A549 (cell line): Measurements from ENCODE around the gene RARB. TPM values are rescaled to one million over a fixed set of nuclear protein-coding genes. Genes with fewer than 3 reads are reported as not detected.

ENCODE experiments used
- ATAC-seq, 2 experiments: fragments of 200-7000 bp in 1 of 2; fragments of >200 bp in 1 of 2; cut with Nextera tagmentation in 1 of 2; cut with Tn5 transposase in 1 of 2; 3 replicates each; pipeline versions ENCODE4 v1.8.0 to v1.9.1; 2018 to 2020; ENCODE audit warnings: mild to moderate bottlenecking in 1 of 2, moderate library complexity in 1 of 2
- CTCF ChIA-PET: fragments of 300-600 bp; sonication (Branson Sonifier 250); formaldehyde crosslinking; extraction: SDS; loops from one replicate; lab custom pipeline; 2021; ENCODE audit warnings: antibody characterized with exemption, inconsistent platforms; lab: Yijun Ruan, JAX
- POLR2A ChIA-PET: fragments of 350-600 bp; formaldehyde crosslinking; extraction: SDS; loops from one replicate; lab custom pipeline; 2021; ENCODE audit warnings: antibody characterized with exemption, inconsistent platforms; lab: Yijun Ruan, JAX
- DNase-seq, 2 experiments: peaks; one replicate each; pipeline versions ENCODE4 v3.0.0 to v3.0.0-alpha.2; 2011 to 2016; ENCODE audit warnings: low read depth in 1 of 2, low spot score in 1 of 2
- FAIRE-seq: peaks from 2 replicates; lab custom pipeline; 2011; peaks lifted over from hg19 to GRCh38; lab: Jason Lieb, UNC
- H3K27ac ChIP-seq, 2 experiments: fragments of >200 bp; sonication (Bioruptor Twin); formaldehyde crosslinking; 3 replicates each; pipeline ENCODE4 v1.5.1; 2016 to 2017
- H3K4me1 ChIP-seq: fragments of >200 bp; sonication (Bioruptor Twin); formaldehyde crosslinking; 3 replicates; pipeline ENCODE4 v1.6.1; 2016
- H3K4me2 ChIP-seq: fragments of >200 bp; sonication (Bioruptor Twin); formaldehyde crosslinking; 3 replicates; pipeline ENCODE4 v1.6.1; 2016
- H3K4me3 ChIP-seq: fragments of >200 bp; sonication (Bioruptor Twin); formaldehyde crosslinking; 3 replicates; pipeline ENCODE4 v1.5.1; 2016
- H3K9me3 ChIP-seq: fragments of >200 bp; sonication (Bioruptor Twin); formaldehyde crosslinking; 3 replicates; pipeline ENCODE4 v1.6.1; 2016
- BHLHE40 ChIP-seq: IDR thresholded peaks from 2 replicates; pipeline ENCODE4 v1.6.1; 2012; ENCODE audit warnings: low read depth, low read length, inconsistent platforms
- CBX2 ChIP-seq: fragments of 200-600 bp; sonication (generic); IDR thresholded peaks from 2 replicates; pipeline ENCODE4 v1.6.1; 2016; ENCODE audit warnings: low read depth, mild to moderate bottlenecking, borderline replicate concordance
- CTCF ChIP-seq: fragments of >200 bp; sonication (Bioruptor Twin); formaldehyde crosslinking; IDR thresholded peaks from 3 replicates; pipeline ENCODE4 v1.5.1; 2016
- EHF ChIP-seq: fragments of 250-450 bp; sonication (Bioruptor Pico); IDR thresholded peaks from 2 replicates; pipeline ENCODE4 v1.5.0; 2020; ENCODE audit warnings: mild to moderate bottlenecking
- EHMT2 ChIP-seq: fragments of 200-600 bp; sonication (generic); IDR thresholded peaks from 2 replicates; pipeline ENCODE4 v1.6.1; 2016; ENCODE audit warnings: antibody characterized with exemption, low read depth, mild to moderate bottlenecking, moderate library complexity
- ESRRA ChIP-seq: fragments of 150-350 bp; IDR thresholded peaks from 2 replicates; pipeline ENCODE4 v1.6.1; 2014; ENCODE audit warnings: mild to moderate bottlenecking, low read length, borderline replicate concordance
- FOSB ChIP-seq: fragments of 250-450 bp; sonication (Bioruptor Pico); IDR thresholded peaks from 2 replicates; pipeline ENCODE4 v1.5.0; 2020; ENCODE audit warnings: mild to moderate bottlenecking, moderate library complexity
- GATA3 ChIP-seq: IDR thresholded peaks from 2 replicates; pipeline ENCODE4 v1.6.1; 2012; ENCODE audit warnings: borderline replicate concordance
- HDAC2 ChIP-seq: fragments of 200-600 bp; sonication (generic); IDR thresholded peaks from 2 replicates; pipeline ENCODE4 v1.6.1; 2016
- MAFK ChIP-seq: fragments of 450-650 bp; IDR thresholded peaks from 2 replicates; pipeline ENCODE4 v1.6.1; 2014; ENCODE audit not compliant: partially characterized antibody
- NFE2L2 ChIP-seq: fragments of 150-350 bp; conservative IDR thresholded peaks from 2 replicates; pipeline ENCODE4 v1.6.1; 2014; ENCODE audit warnings: low read length
- NPAS2 ChIP-seq: fragments of 250-450 bp; sonication (Bioruptor Pico); IDR thresholded peaks from 2 replicates; pipeline ENCODE4 v1.8.0; 2022; ENCODE audit warnings: mild to moderate bottlenecking, moderate library complexity, borderline replicate concordance
- PHF8 ChIP-seq: fragments of 200-600 bp; sonication (generic); IDR thresholded peaks from 2 replicates; pipeline ENCODE4 v1.6.1; 2016; ENCODE audit warnings: low read depth, mild to moderate bottlenecking, antibody characterized with exemption, moderate library complexity, borderline replicate concordance
- POLR2AphosphoS2 ChIP-seq: conservative IDR thresholded peaks from 2 replicates; pipeline ENCODE4 v1.6.1; 2012; ENCODE audit warnings: low read length, improper control_type of control experiment, inconsistent platforms
- RAD21 ChIP-seq, 2 experiments: fragments of >200 bp in 1 of 2; sonication (Bioruptor Twin) in 1 of 2; formaldehyde crosslinking in 1 of 2; IDR thresholded peaks in 1 of 2; conservative IDR thresholded peaks in 1 of 2; 2 replicates in 1 of 2; 3 replicates in 1 of 2; pipeline ENCODE4 v1.6.1; 2012 to 2018; ENCODE audit warnings: inconsistent platforms in 1 of 2
- RARB ChIP-seq: fragments of 250-450 bp; sonication (Bioruptor Pico); IDR thresholded peaks from 2 replicates; pipeline ENCODE4 v1.8.0; 2021; ENCODE audit warnings: mild to moderate bottlenecking, moderate library complexity
- RCOR1 ChIP-seq: fragments of 150-350 bp; IDR thresholded peaks from 2 replicates; pipeline ENCODE4 v1.6.1; 2014; ENCODE audit warnings: antibody characterized with exemption, low read length, low read depth
- RNF2 ChIP-seq: fragments of 200-600 bp; sonication (generic); IDR thresholded peaks from 2 replicates; pipeline ENCODE4 v1.6.1; 2016; ENCODE audit warnings: low read depth, mild to moderate bottlenecking, antibody characterized with exemption, moderate library complexity, borderline replicate concordance
- SMC3 ChIP-seq: fragments of >200 bp; sonication (Bioruptor Twin); formaldehyde crosslinking; IDR thresholded peaks from 3 replicates; pipeline ENCODE4 v1.6.1; 2018; ENCODE audit warnings: inconsistent platforms
- SREBF2 ChIP-seq: fragments of 450-650 bp; IDR thresholded peaks from 2 replicates; pipeline ENCODE4 v1.6.1; 2014; ENCODE audit warnings: mild to moderate bottlenecking, moderate library complexity
- TFCP2L1 ChIP-seq: fragments of 250-450 bp; sonication (Bioruptor Pico); IDR thresholded peaks from 2 replicates; pipeline ENCODE4 v1.5.0; 2021; ENCODE audit warnings: mild to moderate bottlenecking
- ZC3H11A ChIP-seq: fragments of 450-650 bp; IDR thresholded peaks from 2 replicates; pipeline ENCODE4 v1.6.1; 2014; ENCODE audit warnings: antibody characterized with exemption, mild to moderate bottlenecking
- WGBS: methylation state at CpG from one replicate; pipeline ENCODE4 v1.1.6; 2017; ENCODE audit errors: missing lambda C conversion rate; 5-methylcytosine and 5-hydroxymethylcytosine counted together
- polyA plus RNA-seq, 4 experiments: library from polyadenylated mRNA; depleted of rRNA in 3 of 4; stranded (reverse); fragments of >200 nt; fragmentation: RNase III in 1 of 4; extraction: RNeasy Plus Mini Kit Qiagen cat#74134 plus additional on column Dnase treatment in 1 of 4; gene quantifications; 2 replicates in 3 of 4; 3 replicates in 1 of 4; pipeline ENCODE4 v1.2.3, GENCODE V29; 2011 to 2017
- TF ChIP-seq, protein P1 (sequence below): fragments of 250-450 bp; sonication (Bioruptor Pico); IDR thresholded peaks from 2 replicates; pipeline ENCODE4 v1.5.0; 2021; ENCODE audit warnings: mild to moderate bottlenecking, moderate library complexity, borderline replicate concordance
- TF ChIP-seq, protein P2 (sequence below): IDR thresholded peaks from 2 replicates; pipeline ENCODE4 v1.6.1; 2012; ENCODE audit warnings: low read depth, borderline replicate concordance
- TF ChIP-seq, protein P3 (sequence below): fragments of >200 bp; sonication (Bioruptor Twin); formaldehyde crosslinking; IDR thresholded peaks from 3 replicates; pipeline ENCODE4 v1.6.1; 2016
- TF ChIP-seq, protein P4 (sequence below): fragments of >200 bp; sonication (Bioruptor Twin); formaldehyde crosslinking; IDR thresholded peaks from 2 replicates; pipeline ENCODE4 v1.6.1; 2016

Gene RARB
- polyA plus RNA-seq, 2 of the 4 experiments (the other 2 are of a cell fraction) = 24.5 to 30.8 TPM

DNA sequence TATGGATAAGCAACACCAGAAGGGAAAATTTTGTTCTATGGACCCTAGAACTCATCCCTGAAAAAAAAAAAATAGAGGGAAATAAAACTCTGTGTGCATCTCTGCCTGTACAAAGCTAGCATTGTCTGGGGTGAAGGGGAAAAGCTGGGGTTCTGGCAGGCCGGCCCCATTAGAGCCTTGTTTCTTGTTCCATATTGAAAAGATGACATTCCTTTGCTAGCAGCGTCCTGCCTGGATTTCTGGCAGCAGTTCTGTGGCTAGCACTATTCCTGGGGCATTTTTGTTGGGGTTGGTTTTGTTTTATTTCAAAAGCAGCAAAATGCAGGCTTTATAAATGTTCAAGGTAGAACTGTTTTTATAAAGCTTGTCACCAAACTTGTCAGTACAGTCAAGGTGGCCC is 45.2 kb downstream of the RARB start:
- ATAC-seq = no peak
- DNase-seq = no peak
- H3K27ac ChIP-seq = peak overlapping the region in 1 of 2 experiments; percentile 3; a peak in 1 of 6 replicates
- WGBS = 72% methylated on average over 2 of the region's 2 CpGs
- no peaks in the 10 kb centered on the region for H3K9me3 ChIP-seq
- POLR2A ChIA-PET = no interaction called here
- no peak overlapping the region for H3K4me2 ChIP-seq
- peaks cover 15% of the 10 kb centered on the region for H3K4me1 ChIP-seq
- CTCF ChIA-PET = interaction anchor here (1.2 to 1.3 kb wide), 2 partner anchors 12 to 32 kb away, joined by 4 to 5 read pairs; no protein-coding TSS in a partner anchor
- no peak for FAIRE-seq
- TF ChIP-seq ZC3H11A (no peak), FOSB (CRISPR knock-in tag) (no peak), RNF2 (no peak), HDAC2 (no peak), POLR2AphosphoS2 (no peak), PHF8 (no peak), MAFK (no peak), RAD21 (conservative IDR thresholded peaks at IDR 0.05 in 1 of 2, IDR thresholded peaks at IDR 0.05 in 1 of 2) (no peak), ESRRA (no peak), EHMT2 (no peak), RCOR1 (no peak), CTCF (no peak)
- TF ChIP-seq, protein P1, sequence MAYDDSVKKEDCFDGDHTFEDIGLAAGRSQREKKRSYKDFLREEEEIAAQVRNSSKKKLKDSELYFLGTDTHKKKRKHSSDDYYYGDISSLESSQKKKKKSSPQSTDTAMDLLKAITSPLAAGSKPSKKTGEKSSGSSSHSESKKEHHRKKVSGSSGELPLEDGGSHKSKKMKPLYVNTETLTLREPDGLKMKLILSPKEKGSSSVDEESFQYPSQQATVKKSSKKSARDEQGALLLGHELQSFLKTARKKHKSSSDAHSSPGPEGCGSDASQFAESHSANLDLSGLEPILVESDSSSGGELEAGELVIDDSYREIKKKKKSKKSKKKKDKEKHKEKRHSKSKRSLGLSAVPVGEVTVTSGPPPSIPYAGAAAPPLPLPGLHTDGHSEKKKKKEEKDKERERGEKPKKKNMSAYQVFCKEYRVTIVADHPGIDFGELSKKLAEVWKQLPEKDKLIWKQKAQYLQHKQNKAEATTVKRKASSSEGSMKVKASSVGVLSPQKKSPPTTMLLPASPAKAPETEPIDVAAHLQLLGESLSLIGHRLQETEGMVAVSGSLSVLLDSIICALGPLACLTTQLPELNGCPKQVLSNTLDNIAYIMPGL (CRISPR knock-in tag) = no peak
- TF ChIP-seq, protein P2, sequence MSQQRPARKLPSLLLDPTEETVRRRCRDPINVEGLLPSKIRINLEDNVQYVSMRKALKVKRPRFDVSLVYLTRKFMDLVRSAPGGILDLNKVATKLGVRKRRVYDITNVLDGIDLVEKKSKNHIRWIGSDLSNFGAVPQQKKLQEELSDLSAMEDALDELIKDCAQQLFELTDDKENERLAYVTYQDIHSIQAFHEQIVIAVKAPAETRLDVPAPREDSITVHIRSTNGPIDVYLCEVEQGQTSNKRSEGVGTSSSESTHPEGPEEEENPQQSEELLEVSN = no peak
- no peak overlapping the region for H3K4me3 ChIP-seq

DNA sequence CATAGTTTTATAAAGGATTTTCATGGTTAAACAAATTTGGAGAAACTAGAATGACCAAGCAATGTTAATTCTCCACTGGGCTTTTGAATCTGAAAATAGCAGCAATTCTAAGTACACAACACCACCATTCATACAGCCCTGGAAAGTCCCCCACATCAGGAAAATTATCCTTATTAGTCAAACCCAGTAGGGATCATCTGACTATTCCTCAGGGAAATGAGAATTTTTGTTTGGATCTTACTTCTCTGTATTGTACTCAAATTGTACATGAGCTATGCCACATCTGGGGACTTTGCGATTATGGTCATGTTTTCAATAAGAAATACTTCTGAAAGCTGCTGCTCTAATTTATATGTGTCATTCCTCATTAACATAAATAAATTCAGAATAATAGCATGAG is 46.0 kb downstream of the RARB start:
- FAIRE-seq (no peak), DNase-seq (no peak), ATAC-seq (no peak)
- H3K4me3 ChIP-seq = no peak overlapping the region
- no peak overlapping the region for H3K4me2 ChIP-seq
- CTCF ChIA-PET = interaction anchor here (1.3 kb wide), 1 partner anchor 13 kb away, joined by 4 read pairs; no protein-coding TSS in a partner anchor
- 0 out of 6 replicates have a peak overlapping the region, but pooled peaks of 1 of the 2 experiments have one; percentile 4 for H3K27ac ChIP-seq
- 97% methylated on average over 1 of the region's 1 CpG for WGBS
- H3K4me1 ChIP-seq = peaks cover 15% of the 10 kb centered on the region
- no peaks in the 10 kb centered on the region for H3K9me3 ChIP-seq
- POLR2A ChIA-PET = no interaction called here
- no peak for TF ChIP-seq CBX2
- no peak for TF ChIP-seq EHF
- no peak for TF ChIP-seq NPAS2 (CRISPR knock-in tag)
- no peak for TF ChIP-seq BHLHE40
- no peak for TF ChIP-seq GATA3
- TF ChIP-seq SREBF2 = no peak
- TF ChIP-seq, protein P3, sequence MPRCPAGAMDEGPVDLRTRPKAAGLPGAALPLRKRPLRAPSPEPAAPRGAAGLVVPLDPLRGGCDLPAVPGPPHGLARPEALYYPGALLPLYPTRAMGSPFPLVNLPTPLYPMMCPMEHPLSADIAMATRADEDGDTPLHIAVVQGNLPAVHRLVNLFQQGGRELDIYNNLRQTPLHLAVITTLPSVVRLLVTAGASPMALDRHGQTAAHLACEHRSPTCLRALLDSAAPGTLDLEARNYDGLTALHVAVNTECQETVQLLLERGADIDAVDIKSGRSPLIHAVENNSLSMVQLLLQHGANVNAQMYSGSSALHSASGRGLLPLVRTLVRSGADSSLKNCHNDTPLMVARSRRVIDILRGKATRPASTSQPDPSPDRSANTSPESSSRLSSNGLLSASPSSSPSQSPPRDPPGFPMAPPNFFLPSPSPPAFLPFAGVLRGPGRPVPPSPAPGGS = no peak
- TF ChIP-seq NFE2L2 = no peak
- no peak for TF ChIP-seq RARB (CRISPR knock-in tag)
- TF ChIP-seq, protein P4, sequence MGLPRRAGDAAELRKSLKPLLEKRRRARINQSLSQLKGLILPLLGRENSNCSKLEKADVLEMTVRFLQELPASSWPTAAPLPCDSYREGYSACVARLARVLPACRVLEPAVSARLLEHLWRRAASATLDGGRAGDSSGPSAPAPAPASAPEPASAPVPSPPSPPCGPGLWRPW = no peak
- TF ChIP-seq RCOR1 = no peak
- no peak for TF ChIP-seq TFCP2L1 (CRISPR knock-in tag)
- TF ChIP-seq, protein P1 (CRISPR knock-in tag) = no peak
- TF ChIP-seq SMC3 = no peak
- no peak for TF ChIP-seq PHF8
- no peak for TF ChIP-seq RNF2
- no peak for TF ChIP-seq RAD21 (conservative IDR thresholded peaks at IDR 0.05 in 1 of 2, IDR thresholded peaks at IDR 0.05 in 1 of 2)
